ENCODE results near the gene MBD6.

Gene MBD6

GRCh38 chr12:57528831-57529555, 6.4 kb downstream of the MBD6 start:
- DNase-seq: no peak

GRCh38 chr12:57529831-57530230, 7.2 kb downstream of the MBD6 start:
- no peak for DNase-seq

DNA sequence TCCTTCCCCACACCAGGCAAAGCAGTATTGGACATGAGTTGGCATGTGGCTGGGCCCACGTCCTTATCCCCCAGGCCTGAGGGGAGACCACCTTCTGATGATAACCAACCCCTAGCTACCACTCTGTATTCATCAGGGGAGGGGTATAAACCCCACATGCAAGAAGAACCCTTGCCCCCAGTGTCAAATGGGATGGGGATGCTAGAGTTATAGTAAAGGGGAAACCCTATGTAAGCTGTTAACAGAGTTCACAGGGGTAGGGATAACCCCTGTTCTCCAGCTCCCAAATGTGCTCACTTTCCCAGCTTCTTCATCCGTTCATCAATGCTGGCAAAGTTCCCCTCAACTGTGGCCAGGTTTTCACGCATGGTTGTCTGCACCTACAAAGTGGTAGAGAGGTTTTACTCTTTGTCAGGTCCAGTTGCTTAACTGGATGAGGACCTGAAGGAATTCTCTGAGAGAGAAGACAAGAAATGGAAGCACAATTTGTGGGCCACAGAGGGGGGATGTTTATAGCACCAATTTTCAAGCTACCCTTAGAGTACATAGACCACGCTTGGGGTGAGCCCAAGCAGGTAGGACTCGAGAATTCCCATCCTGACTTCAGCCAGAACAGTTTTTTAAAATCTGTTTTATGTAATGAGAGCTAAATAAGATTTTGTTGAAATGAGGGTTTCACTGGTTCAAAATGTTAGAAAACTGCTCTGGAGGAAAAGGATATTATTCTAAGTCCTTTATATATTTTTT, 7.9 kb downstream of the MBD6 start:
- DNase-seq: no peak

DNA sequence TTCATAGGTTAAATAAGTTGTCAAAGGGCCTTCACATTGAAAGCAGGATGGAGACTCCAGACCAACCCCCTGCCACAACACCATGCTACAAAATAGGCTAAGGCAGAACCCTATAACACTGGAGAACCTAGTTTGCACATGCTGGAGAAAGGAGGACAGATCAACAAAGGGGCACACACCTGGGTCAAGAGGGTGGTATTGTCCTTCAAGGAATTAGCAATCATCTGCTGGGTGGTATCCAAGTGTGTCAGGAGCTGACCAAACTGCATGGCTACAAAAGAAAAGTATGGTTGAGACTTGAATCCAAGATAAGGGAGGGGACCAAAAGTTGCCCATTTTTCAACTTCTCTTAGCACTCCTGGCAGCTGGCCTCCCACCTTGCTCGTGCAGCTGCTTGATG, 9.2 kb downstream of the MBD6 start:
- no peak for DNase-seq

DNA sequence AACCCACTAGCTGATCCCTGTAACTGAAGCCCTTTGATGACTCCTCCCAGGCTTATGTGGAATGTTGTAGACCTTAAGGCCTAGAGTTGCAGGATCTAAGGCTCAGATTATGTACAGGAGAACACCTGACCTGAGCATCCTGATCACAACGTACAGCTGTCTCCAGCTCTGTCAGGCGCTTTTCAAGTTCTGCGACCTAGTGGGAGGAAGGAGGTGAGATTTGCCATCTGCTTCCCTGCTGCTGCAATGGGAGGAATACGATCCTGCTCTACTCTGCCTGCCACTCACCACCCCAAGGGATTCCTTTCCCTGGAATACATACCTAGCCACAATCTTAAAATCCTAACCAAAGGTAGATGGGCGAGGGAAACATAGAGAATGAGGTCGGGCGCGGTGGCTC, 10.5 kb downstream of the MBD6 start:
- no peak for DNase-seq

GRCh38 chr12:57534250-57534649, 11.6 kb downstream of the MBD6 start:
- DNase-seq: no peak

DNA sequence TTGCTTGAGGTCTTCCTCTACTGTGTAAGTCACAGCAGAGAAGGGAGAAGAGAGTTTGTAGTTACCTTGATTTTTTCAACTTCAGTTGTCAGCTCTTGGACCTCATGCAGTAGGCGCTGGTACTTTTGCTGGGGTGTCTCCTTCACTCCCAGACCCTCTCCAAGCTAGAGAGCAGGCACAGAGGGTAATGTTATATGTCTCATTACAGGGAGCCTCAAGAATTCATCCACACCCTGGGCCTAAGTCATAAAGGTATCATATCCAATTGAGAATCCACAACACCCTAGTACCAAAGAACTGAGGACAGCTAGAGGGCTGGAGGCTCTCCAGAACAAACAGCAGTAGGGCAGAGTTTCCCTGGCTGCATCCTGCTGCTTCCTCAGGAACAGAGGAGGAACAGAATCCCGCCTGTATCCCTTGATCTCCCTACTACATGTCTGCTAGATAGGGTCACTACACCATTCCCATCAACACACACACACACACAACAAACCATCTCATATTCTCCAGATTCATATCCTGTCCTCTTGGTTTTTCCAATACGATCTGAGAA, 12.4 kb downstream of the MBD6 start:
- no peak for DNase-seq

DNA sequence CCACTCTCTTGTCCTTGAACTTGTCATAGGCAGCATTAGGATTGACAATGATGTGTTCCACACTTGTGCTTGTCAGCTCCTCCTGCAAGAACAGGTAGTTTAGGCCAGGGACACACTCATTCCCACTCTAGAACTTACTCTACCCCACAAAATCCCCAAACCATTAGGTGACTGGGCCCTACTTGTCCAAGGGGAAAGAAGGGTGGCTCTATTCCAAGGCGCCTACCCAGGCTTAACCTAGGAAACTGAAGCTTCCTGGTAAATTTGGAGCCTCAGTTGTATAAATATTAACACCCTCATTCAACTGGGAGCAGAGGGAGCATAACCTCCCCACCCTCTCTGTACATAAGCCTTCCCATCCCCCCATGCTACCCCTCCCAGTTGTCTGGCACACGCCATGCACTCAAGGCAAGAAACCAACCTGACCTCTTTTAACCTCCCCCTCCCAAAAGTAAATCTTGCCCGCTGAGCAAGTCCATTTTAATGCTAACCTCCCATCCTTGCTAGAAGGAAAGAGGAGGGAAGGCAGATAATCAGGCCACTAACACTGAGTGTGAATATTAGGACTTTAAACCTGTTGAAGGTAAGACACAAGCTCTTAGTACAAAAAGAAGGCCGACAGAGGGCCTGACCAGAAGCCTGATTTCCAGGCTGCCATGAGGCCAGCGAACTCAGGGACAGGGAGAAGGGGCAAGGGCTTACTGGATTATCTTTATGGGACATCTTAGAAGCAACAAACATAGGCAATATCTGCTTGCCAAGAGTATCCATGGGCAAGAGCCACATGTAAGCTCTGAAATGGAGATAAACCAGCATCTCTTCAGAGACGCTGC, 13.4 kb downstream of the MBD6 start:
- DNase-seq: no peak

- DNase-seq: no peak
Measured at GRCh38 chr12:57536597-57536942, 13.9 kb downstream of the MBD6 start.

DNA sequence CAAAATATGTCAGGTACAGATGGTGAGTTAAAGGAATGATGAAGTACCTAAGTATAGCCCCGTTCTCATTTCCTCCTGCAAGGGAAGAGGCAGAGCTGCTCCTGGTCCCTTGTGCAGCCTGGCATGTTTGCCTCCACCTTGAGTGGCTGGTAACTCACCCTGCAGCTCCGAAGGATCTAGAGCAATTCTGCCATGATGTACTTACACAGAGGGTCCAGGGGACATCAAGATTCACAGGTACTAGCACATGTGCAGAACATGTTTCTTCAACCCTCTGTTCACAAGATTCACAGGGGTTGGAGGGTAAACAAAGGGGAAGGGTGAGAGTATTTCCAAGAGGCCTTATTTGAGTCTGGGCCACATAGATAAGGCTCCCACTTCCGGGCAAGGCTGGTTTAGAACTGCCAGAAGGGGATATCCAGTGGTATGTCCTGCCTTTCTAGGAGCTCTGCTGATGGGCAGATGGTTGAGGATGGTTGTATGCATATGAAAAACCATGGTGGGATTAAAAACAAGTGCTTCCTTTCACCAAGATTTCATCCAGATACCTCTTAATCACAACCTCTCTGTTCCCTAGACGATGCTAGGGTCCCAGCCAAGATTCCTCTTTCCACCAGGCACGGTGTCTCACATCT, 16.6 kb downstream of the MBD6 start:
- no peak for DNase-seq

GRCh38 chr12:57541001-57541400, 18.4 kb downstream of the MBD6 start:
- DNase-seq: no peak

GRCh38 chr12:57541717-57542116, 19.1 kb downstream of the MBD6 start:
- DNase-seq: no peak

- peak; percentile 37 for DNase-seq
Measured at GRCh38 chr12:57543581-57543980, 21.0 kb downstream of the MBD6 start.

- no peak for DNase-seq
Measured at GRCh38 chr12:57545809-57546437, 23.3 kb downstream of the MBD6 start.

DNA sequence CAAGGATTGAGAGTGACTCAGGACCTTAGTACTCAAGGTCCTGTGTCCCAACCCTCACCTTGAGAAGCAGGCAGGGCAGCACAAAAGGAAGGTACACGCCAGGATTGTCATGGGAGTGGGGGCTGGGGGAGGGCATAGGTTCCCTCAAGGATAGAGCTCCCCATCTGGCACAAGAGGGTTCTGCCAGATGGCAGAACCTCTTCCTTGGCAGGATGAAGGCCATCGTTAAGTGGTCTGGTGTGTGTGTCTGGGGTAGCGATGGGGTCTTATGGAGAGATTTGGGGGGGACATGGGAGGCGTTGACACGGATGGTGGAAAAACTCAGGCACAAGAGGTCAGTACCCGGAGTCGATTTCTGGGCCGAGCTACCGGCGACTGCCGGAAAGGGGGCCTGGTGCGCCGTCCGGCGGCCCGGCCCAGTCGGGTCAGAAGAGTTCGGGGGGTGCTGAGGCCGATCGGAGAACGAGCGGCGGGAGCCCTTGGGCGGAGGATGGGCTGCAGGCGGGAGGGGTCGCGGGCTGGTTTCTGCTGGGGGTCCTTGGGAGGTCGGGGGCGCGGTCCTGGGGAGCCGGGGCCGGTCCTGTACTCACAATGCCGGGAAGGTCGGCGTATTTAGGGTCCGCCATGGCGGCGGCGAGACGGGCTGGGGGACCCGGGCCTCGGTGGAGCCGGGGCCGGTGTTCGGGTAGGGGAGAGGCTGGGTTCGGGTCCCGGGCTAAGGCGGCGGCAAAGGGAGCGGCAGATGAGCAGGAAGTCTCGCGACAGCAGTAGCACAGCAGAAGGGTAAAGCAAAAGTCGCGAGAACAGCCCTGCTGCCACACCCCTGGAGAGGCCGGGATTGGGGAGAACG, 24.0 kb downstream of the MBD6 start, which contains the start of gene DCTN2:
DCTN2 (minus strand) TSS at position 755 of the 850 bp plus-strand sequence; CDS start at position 626, 129 bp downstream.
- peak; percentile 96 for DNase-seq

DNA sequence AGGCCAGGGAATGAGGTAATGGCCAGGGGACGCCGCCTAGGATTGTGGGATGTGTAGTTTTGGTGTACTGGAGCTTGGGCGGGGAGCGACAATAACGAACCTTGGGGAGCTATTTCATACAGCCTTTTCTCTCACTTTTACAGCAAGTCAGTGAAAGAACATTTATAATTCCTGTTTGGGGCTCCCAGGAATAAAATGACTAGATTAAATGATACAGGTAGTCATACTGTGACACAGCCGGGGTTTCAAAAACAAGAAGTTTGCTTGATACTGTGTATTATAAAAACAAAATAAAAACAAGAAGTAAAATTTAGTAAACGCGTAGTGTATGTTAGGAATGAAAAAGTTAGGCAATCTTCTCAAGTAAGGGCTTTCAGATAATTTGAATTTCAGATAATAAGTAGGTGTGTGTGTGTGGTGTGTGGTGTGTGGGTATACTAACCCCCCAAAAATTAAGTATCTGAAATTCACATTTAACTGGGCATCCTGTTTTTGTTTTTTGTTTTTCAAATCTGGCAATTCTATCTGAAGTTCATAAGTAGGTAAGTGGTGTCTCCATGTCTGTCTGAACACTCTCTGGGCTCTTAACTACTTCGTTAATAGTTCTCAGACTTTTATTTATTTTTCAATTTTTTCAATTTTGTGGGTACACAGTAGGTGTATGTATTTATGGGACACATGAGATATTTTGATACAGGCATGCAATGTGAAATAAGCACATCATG, 24.8 kb downstream of the MBD6 start:
- no peak for DNase-seq

DNA sequence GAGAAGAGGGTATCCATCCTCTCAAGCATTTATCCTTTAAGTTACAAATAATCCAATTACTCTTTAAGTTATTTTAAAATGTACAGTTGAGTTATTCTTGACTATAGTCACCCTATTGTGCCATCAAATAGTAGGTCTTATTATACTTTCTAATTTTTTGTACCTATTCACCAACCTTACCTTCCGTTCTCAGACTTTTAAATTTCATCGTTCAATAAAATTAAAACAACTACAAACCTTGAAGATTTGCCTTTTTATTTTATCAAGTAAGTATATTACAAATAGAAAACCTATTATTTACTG, 25.3 kb downstream of the MBD6 start:
- no peak for DNase-seq

DNA sequence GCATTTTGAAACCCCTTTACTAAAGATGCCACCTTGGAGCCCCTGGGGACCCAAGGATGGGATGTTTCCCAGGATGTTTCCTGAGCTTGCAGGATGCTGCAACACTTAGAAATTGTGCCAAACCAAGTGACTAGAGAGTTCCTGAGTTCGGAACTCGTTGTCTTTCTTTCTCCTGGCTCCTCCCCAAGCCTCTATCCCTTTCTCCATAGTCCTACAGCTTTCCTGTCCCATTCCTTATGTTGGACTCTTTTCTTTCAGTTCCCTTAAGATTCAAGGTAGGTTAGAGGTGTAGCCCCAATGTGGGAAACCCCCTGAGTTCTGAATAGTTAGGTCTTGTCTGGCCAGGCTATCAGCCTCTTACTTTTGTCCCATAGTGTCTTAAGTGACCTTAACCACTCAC, 25.9 kb downstream of the MBD6 start:
- no peak for DNase-seq

GRCh38 chr12:57549203-57549908, 26.7 kb downstream of the MBD6 start:
- DNase-seq: no peak
